NCI-H526 (cell line): Measurements from ENCODE around the gene RILP.

Experiments used
- DNase-seq, 2 experiments: peaks; one replicate each; lab custom pipeline; 2025; lab: John Stamatoyannopoulos, UW

RILP gene

DNA sequence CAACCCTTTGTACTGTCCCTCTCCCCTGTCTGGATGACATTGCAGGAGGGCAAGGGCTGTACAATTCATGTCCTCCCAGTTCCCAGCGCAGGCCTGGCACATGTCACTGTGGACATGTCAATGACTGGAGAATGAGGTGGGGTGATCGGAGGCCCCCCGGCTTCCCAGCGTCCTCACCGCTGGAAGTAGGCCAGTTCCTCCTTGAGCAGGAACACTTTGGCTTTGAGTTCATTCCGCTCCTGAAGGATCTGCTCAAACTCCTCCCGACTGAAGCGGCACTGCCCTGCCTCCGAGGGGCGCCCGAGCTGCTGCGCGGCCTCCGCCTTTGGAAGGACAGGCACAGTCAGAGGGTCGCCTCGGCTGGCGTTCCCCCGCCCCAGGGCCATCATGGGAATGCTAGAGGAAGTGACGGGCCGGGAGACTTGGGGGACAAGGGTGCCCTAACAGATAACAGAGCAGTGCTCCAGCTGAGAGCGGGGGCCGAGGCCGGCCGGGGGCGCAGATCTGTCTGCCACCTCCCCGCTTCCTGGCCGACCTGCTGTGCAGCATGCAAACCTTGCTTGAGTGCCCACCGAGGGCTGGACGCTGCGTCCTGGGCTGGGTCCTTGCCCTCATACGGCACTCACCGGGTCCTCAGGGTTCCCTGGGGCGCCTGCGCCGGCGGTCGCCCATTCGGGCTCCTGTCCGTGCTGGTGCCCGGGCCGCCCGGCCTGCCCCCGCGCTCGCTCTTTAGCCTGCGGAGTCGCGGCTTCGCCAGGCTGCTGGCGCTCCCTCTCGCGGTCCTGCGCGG lies 1.3 kb downstream of the RILP start:
- DNase-seq = no peak

DNA sequence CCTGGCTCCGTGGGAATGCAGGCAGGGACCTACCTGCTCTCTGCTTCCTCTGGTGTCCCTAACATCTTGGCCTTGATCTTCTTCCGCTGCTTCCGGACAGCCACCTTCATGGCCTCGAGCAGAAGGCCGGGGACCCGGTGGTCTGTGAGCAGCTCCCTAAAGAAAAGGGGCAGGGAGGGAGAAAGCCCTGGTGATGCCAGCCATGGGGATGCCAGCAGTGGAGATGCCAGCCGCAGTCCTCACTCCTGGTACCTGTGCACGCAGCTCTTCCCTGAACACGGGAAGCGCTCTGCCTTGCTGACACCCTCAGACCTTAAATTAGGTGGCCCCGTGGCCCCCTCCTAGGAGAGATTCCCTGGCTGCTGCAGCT lies 1.9 kb downstream of the RILP start:
- no peak for DNase-seq

DNA sequence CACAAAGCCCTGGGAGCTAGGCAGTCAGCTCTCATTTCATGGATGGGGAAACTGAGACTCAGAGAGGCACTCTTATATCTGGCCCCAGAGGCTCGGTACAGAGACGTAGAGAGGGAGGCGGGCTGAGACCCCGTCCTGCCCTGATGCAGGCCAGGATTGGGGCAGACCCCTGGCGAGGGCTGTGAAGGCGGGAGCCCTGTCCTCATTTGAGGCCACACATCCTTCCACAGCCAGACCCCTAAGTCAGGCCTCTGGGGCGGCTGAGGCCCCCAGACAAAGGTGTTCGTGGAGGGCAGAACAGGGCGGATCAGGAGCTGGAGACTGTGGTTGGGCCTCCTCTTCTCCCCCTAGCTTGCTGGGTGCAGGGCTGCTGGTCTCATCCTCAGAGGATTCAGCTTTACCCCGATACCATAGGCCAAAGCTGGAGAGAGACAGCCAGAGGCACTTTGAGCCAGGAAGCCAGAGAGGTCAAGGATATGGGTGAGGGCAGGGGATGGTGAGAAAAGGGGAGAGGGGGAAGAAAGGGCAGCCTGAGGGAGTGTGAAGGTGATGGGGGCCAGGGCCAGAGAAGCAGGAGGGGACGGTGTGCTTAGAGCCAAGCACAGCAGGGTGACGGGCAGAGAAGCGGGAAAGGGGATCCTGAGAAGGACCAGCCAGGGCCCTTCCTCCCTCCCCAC lies 3.3 kb downstream of the RILP start:
- DNase-seq = no peak

DNA sequence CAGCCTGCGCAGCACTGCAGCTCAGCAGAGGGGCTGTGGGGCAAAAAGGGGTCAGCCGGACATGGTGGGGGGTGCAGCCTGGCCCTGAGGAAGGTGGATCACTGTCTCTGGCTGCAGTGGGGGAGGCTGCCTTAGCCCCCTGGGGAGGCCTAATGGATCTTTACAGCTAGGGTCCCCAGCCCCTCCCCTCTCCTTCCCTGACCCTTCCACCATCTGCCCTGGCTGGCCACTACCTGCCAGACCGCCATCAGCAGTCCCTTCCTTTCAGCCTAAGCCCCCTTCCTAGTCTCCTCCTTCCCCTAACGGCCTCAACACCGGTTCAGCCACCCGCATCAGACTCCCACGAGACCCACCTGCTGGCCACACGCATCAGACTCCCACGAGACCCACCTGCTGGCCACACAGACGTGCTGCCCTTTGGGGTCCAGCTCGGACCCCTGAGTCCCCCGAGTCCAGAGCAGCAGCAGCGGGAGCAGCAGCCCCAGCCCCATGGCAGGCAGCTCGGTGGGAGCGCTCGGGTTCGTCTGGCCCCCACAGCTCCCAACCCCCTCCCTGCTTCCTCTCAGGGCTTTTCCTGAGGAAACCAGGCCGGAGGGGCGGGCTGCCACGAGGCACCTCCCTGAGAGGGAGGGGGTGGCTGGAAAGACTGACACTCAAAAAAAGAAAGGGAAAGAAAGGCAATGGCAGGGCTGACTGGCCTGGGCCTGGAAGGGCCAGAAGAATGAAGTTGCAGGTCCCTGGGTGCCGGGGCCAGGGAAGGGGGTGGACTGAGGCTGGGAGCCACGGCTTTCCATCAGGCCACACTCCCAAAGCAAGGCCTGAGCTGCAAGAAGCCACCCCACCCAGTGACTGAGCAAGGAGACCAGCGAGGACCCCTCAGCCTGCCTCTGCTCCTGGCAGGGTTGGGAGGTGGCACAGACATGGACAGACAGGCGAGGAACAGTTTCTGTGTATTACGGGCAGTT lies 4.2 kb downstream of the RILP start, which contains the start of gene SCARF1:
SCARF1 (minus strand) TSS at position 526 of the 965 bp plus-strand sequence; CDS start at position 491, 35 bp downstream.
- DNase-seq = no peak

DNA sequence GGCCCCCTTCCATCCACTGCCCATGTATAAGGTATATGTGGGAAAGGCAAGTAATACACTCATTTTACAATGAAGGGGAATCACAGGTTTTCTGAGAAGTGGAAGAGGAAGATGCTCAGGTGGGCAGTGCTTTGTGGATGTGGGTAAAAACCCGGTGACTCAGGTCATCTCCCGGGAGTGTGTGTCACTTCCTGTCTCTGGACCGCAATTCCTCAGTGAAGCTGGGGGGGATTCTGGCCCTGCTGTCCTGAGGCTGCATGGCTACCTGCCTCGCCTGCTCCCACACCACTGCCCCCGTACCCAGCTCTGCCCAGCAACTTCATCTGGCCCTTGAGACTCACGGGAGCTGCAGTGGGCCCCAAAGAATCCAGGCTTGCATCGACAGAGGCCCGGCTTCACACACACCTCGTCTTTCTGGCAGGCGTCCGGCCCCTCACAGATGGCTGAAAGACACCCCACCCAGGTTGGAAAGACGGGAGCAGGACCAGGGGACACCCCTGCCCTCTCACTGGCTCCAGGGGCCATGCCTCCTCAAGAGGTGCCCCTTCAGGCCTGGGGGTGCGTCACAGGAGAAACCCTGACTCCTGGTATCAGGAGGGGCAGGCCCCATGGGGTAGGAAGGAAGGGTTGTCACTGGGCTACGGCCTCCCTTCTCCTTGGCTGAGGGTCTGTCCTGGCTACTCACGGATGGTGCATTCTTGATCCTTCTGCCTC lies 5.0 kb downstream of the RILP start:
- DNase-seq = no peak

DNA sequence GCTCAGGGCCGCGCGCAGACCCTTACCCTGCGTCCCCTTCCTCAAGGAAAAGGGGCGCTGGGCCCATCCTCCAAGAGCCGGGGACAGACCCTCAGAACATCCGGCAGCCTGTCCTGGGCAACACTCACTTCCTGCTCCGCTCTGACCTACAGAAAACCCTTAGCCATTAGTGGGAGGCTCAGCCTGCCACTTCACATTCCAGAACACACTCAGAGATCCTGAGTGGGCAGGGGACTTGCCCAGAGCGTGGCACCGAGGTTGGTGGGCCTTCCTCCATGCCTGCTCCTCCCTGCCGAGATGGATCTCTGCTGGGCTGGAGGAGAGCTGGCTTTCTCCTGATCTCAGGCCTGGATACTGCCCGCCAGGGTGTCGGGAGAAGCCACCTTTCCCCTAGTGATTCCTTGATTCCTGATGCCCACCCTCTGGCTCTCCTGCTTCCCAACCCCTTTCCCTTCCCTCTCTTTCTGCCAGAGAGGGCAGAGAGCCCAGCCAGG lies 5.6 kb downstream of the RILP start:
- DNase-seq = no peak

DNA sequence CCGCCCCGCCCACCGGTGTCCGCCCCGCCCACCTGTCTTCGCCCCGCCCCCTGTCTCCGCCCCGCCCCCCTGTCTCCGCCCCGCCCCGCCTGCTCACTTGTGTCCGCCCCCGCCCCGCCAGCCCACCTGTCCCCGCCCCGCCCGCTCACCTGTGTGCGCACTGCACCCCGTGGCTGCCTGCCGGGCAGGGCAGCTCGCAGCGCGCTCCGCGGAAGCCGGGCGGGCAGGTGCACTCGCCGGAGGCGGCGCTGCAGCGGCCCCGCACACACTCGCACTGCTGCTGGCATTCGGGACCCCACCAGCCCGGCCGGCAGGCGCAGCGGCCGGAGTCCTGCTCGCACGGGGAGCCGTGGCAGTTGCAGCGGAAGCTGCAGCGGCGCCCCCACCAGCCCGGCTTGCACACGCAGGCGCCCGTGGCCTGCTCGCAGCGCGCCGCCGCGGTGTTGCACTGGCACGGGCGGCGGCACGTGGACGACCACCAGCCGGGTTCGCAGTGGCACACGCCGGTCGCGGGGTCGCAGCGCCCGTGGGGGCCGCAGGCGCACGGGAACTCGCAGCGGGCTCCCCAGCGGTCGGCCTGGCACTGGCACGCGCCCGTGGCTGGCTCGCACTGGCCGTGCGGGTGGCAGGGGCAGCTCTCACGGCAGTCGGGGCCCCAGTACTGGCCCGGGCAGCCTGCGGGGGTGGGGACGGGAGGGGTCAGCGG lies 6.2 kb downstream of the RILP start:
- peak; percentile 44 to 91 for DNase-seq

DNA sequence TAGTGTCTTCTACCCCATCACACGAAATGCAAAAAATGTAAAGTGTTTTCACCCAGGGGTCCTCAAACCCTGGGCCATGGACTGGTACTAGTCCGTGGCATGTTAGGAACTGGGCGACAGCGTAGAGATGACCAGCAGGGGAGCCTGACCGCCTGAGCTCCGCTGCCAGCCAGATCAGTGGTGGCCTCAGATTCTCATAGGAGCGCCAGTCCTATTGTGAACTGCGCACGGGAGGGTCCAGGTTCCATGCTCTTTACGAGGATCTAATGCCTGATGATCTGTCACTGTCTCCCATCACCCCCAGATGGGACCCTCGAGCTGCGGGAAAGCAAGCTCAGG lies 8.6 kb downstream of the RILP start:
- DNase-seq = no peak

DNA sequence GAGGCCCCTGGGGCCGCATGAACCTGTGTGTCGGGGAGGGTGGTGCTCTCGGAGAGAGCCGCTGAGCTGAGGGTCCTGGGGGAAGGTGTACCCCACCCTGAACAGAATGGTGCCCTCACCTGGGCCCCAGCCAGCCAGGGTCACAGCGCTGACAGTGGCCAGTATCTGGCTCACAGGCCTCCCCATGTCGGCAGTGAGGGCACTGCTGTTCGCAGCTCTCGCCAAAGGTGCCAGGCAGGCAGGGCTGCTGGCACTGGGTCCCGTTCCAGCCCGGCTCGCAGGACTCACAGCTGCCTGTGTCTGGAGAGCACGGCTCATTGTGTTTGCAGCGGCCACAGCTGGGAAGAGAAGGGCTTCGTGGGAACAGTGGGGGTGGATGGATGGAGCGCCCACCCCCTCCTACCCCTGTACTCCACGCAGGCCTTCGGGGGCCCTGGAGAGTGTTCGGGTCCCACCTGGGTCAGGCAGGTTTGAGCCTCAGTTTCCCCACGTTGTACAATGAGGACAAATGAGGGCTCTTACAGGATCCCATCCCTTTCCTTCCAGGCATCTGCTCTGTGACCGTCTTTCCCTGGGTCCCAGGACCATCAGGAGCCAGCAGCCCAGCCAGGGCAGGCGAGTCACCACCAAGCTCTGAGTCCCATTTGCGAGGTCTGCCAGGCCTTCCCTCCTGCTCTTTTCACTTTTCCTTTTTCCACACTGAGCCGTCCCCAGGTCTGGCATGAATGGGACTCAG lies 9.2 kb downstream of the RILP start:
- peak in 1 of 2 experiments; percentile 23 for DNase-seq

DNA sequence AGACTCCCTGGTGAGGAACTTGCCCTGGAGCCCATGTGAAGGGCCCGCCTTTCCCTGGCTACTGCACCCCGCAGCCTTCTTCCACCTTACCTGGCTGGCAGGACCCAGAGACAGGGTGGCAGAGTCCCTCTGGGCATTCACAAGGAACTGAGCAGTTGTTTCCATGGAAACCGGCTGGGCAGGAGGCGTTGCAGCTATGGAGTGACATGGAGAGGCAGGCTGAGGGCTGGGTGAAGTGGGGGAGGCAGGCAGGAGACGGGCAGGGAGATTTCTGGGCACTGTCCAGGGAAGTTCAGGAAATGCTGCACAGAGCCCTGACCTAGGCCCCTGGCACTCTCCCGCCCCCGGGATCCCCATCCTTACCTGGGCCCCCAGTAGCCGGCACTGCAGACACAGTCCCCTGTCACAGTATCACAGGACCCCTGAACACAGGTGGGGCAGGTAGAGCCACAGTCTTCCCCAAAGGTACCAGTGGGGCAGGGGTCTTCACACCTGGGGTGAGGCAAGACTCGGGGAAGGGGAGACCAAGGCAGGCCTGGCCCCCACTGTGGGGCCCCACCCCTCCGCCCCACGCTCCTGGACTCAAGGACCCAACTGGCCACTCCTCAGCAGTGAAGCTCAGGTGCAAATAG lies 10.0 kb downstream of the RILP start:
- DNase-seq = peak in 1 of 2 experiments; percentile 42

DNA sequence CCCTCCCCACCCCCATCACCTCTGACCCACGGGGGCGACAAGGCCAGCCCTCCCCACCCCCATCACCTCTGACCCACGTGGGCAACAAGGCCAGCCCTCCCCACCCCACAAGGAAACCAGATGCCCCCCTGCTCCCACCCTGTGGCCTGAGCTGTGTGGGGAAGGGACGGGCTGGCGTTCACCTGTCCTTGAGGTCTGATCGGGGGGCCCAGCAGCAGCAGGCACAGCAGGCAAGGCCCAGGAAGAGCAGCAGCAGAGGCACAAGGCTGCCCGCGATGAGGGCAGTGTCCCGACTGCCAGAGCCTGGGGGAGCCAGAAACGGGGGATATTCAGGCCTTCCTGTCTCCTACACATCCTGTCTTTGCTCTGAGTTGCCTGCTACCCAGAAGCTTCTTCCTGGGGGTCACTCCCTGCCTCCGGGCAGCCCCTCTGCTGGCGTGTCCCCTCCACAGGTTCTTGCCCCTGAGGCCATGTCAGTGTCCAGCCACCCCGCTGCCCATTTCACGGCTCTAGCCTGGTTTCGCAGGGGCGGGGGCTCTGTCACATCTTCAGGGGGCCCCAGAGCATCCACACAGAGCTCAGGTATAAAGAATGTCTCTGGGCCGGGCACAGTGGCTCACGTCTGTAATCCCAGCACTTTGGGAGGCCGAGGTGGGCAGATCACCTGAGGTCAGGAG lies 10.9 kb downstream of the RILP start:
- DNase-seq = no peak

DNA sequence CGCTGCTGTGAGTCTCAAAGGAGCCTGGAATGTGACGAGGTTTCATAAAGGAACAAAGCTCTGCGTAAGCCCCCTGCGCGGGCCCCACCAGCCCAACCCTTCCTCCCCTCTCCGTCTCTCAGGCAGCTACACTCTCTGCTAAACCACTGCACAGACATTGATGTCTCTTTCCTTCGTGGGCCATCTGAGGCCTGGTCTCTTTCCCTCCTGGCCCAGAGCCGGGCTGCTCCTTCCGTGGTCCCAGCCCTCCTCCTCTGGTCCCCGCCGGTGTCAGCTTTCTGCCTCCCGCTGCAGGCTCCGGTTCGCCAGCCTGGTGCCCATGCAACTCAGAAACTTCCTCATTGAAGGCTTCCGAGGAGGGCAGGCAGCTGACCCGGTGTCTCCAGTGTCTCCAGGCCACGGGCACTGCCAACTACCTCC lies 11.5 kb downstream of the RILP start:
- DNase-seq = no peak

DNA sequence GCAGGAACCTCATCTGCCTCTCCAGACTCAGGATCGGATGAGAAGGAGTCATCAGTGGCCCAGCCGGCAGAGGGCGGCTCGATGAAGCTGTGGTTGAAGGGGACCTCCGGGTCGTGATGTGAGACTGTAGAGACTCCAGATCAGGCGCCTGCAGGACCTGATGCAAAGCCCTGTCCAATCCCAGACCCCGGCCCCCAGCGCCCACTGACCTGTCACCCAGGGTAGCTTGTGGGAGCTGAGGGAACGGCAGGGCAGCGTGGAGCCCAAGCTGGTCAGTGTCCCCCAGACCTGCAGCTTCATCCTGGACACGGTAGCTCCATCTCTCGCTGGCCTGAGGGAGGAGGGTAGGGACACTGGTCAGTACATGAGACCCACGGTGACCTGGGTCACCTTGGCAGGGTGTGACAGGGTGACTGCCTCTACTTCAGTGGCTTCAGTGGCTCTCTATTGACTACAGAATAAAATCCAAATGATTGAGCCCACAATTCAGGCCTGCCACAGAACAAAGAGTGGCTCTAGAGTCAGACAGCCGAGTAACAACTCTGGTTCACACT lies 12.9 kb downstream of the RILP start:
- DNase-seq = no peak

DNA sequence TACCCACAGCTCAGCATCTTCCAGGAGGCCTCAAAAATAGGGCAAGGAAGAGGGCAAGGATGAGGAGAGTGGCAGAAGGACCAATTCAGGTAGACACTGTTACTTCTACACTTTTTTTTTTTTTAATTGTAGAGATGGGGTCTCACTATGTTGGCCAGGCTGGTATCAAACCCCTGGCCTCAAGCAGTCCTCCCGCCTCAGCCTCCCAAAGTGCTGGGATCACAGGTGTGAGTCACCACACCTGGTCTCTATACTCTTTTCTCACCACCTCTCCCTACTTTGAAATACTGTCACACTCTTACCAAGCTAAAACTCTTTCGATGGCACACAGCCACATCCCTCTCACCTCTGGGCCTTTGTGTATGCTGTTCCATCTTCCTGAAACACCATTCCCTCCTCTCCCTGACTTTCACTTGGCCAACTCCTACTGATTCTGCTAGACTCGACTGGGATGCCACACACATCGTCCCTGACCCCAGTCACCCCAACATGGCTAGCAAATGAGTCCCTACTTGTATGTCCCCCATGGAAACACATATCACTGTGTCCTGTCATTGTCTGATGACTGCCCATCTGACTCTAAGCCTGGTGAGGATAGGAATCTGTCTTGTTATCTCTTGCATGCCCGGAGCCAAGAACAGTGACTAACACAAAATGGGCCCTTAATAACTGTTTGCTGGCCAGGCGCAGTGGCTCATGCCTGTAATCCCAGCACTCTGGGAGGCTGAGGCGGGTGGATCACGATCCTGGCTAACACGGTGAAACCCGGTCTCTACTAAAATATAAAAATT lies 13.8 kb downstream of the RILP start:
- DNase-seq = no peak

DNA sequence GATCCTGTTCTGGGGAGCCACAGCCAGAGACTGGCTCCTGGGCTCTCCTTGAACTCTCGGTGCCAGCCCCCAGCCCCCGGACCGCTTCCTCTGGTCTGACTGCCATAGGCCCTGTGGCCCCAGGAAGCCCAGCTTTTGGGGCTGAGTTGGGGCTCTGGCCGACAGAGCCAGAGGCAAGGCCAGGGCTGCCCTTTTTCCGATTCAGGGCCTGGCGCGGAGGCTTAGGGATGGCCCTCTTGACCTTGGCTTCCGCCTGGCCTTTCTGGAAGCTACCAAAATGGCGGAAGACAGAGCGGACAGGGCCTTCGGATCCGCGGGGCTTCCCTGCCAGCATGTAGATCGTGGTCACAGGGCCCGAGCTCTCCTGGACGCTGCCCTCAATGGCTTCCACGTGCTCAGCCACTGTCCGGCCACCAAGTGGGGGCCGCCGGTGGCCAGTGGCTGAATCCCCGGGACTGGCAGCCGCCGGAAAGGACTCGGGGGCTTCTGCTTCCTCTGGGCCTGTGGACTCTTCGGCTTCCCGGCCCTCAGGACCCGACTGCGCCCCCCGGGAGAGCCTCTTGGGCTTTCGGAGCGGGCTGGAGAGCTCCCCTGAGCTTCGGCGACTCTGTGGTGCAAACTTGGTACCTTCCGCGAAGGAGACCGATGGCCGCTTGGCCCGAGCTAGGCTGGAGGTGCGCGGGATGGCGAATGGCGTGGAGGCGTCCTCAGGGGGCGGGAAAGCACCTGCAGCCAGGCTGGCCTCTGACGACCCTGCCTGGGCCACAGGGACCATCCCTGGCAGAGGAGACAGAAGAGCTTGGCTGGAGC lies 14.6 kb downstream of the RILP start:
- DNase-seq = no peak

DNA sequence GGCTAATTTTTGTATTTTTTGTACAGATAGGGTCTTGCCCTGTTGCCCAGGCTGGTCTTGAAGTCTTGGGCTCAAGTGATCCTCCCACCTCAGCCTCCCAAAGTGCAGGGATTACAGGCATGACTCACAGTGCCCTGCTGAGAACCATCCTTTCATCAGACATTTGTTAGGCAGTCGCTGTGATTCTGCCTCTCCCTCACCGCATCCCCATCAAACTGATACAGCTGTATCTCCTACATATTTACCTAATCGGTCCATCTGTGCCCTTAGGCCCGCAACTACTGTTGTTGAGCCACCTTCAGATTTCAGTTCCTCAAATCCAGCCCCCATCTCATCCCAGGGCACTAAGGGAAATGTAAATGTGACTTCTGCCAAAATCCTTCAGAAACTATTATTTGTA lies 19.0 kb downstream of the RILP start:
- no peak for DNase-seq
